GM18873 (cell line): ENCODE measurements around the gene UBQLNL.

Experiments
- ATAC-seq: cut with Tn5 transposase; IDR thresholded peaks from one replicate; pipeline ENCODE4 v1.9.1; 2021; ENCODE audit warnings: mild to moderate bottlenecking, moderate library complexity, moderate number of reproducible peaks; ENCODE audit not compliant: unreplicated experiment, low FRiP score

The UBQLNL gene

GRCh38 chr11:5507933-5508305, 8.6 kb downstream of the UBQLNL start:
- no peak for ATAC-seq

GRCh38 chr11:5507177-5507932, 9.1 kb downstream of the UBQLNL start:
- ATAC-seq: no peak

GRCh38 chr11:5505363-5506048, 11.0 kb downstream of the UBQLNL start:
- no peak for ATAC-seq

- no peak for ATAC-seq
Observed at GRCh38 chr11:5504403-5504921, 12.0 kb downstream of the UBQLNL start.

- no peak for ATAC-seq
Observed at GRCh38 chr11:5500393-5500801, 16.1 kb downstream of the UBQLNL start.

- ATAC-seq: no peak
Observed at GRCh38 chr11:5499671-5500070, 16.8 kb downstream of the UBQLNL start.

GRCh38 chr11:5489576-5490357, 26.7 kb downstream of the UBQLNL start:
- no peak for ATAC-seq

- no peak for ATAC-seq
Observed at GRCh38 chr11:5488798-5489399, 27.6 kb downstream of the UBQLNL start.

- no peak for ATAC-seq
Observed at GRCh38 chr11:5488385-5488784, 28.1 kb downstream of the UBQLNL start, which contains the start of gene OR52D1. OR52D1 (plus strand) TSS chr11:5488685; CDS start chr11:5488707, 22 bp downstream.

- no peak for ATAC-seq
Observed at GRCh38 chr11:5486421-5486820, 30.1 kb downstream of the UBQLNL start.

- no peak for ATAC-seq
Observed at GRCh38 chr11:5486003-5486402, 30.5 kb downstream of the UBQLNL start.

- no peak for ATAC-seq
Observed at GRCh38 chr11:5476186-5476819, 40.2 kb downstream of the UBQLNL start.

- ATAC-seq: no peak
Observed at GRCh38 chr11:5473921-5474320, 42.6 kb downstream of the UBQLNL start.

GRCh38 chr11:5467527-5467926, 49.0 kb downstream of the UBQLNL start:
- ATAC-seq: no peak
